Upper lobe of right lung (tissue), 1 donor: ENCODE measurements around the gene MAGI2. TPM values are rescaled to one million over a fixed set of nuclear protein-coding genes. Genes with fewer than 3 reads are reported as not detected.

Experiments
- ATAC-seq: fragments of 200-7000 bp; cut with Tn5 transposase; one replicate; pipeline ENCODE4 v1.9.1; 2020; ENCODE audit warnings: mild to moderate bottlenecking, moderate library complexity
- DNase-seq: peaks from one replicate; pipeline ENCODE4 v3.0.0-alpha.2; 2020
- H3K27ac ChIP-seq: fragments of 200-600 bp; one replicate; pipeline ENCODE4 v1.8.0; 2022
- H3K27me3 ChIP-seq: fragments of 200-600 bp; one replicate; pipeline ENCODE4 v1.8.0; 2022; ENCODE audit warnings: mild to moderate bottlenecking
- H3K36me3 ChIP-seq: fragments of 200-600 bp; one replicate; pipeline ENCODE4 v1.8.0; 2022
- H3K4me1 ChIP-seq: fragments of 200-600 bp; one replicate; pipeline ENCODE4 v1.8.0; 2022
- H3K4me3 ChIP-seq: fragments of 200-600 bp; one replicate; pipeline ENCODE4 v1.8.0; 2022; ENCODE audit warnings: mild to moderate bottlenecking
- H3K9me3 ChIP-seq: fragments of 200-600 bp; one replicate; pipeline ENCODE4 v1.8.0; 2022
- intact Hi-C: fragments of 100-400 bp; cut with DNase I; formaldehyde crosslinking; loops from one replicate; pipeline ENCODE4 v1.11.0; 2022
- total RNA-seq: library from RNA; stranded (reverse); fragmentation: NEBNext Ultra II Directional; extraction: Animal tissue kit (Norgen Biotek cat#: 25700); gene quantifications from one replicate; pipeline ENCODE4 v1.2.1, GENCODE V29; 2021
- TF ChIP-seq, protein P1 (sequence below): fragments of 200-600 bp; IDR thresholded peaks from one replicate; pipeline ENCODE4 v1.8.0; 2022; ENCODE audit warnings: antibody characterized with exemption
- donor health status: DM: no; HTN: yes; CAD: no; lungs with severe emphysema.

MAGI2 gene
- total RNA-seq, 1 donor from 2014 or later, result 12.8 TPM

GRCh38 chr7:79296553-79297320 lies 156.7 kb downstream of the MAGI2 start:
- Histone ChIP-seq H3K4me3 (no peak overlapping the region), H3K27me3 (no peaks in the 10 kb centered on the region), H3K4me1 (no peaks in the 10 kb centered on the region), H3K36me3 (no peaks in the 10 kb centered on the region), H3K9me3 (no peaks in the 10 kb centered on the region), H3K27ac (no peak overlapping the region)
- ATAC-seq (no peak), DNase-seq (no peak)
- TF ChIP-seq, protein P1, sequence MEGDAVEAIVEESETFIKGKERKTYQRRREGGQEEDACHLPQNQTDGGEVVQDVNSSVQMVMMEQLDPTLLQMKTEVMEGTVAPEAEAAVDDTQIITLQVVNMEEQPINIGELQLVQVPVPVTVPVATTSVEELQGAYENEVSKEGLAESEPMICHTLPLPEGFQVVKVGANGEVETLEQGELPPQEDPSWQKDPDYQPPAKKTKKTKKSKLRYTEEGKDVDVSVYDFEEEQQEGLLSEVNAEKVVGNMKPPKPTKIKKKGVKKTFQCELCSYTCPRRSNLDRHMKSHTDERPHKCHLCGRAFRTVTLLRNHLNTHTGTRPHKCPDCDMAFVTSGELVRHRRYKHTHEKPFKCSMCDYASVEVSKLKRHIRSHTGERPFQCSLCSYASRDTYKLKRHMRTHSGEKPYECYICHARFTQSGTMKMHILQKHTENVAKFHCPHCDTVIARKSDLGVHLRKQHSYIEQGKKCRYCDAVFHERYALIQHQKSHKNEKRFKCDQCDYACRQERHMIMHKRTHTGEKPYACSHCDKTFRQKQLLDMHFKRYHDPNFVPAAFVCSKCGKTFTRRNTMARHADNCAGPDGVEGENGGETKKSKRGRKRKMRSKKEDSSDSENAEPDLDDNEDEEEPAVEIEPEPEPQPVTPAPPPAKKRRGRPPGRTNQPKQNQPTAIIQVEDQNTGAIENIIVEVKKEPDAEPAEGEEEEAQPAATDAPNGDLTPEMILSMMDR, result no peak
- intact Hi-C loops, result no loop called here

DNA sequence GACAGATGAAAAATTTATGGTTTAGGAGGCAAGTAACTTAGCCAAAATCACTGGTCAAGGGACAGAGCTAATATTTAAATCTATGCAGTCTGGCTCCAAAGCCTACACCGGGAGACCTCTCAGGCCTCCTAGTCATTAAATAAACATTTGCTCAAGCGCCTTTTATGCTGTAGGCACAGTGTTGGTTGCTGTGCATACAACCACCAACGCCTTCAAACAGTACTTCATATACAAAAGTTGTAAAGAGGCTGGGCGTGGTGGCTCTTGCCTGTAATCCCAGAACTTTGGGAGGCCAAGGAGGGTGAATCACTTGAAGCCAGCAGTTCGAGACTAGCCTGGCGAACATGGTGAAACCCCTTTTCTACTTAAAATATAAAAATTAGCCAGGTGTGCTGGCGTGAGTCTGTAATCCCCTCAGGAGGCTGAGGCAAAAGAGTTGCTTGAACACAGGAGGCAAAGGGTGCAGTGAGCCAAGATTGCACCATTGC lies 159.8 kb downstream of the MAGI2 start:
- TF ChIP-seq, protein P1, result no peak
- peak; percentile 97 for ATAC-seq
- Histone ChIP-seq H3K4me1 (no peaks in the 10 kb centered on the region), H3K27me3 (no peaks in the 10 kb centered on the region), H3K36me3 (no peaks in the 10 kb centered on the region), H3K4me3 (no peak overlapping the region), H3K27ac (no peak overlapping the region), H3K9me3 (no peaks in the 10 kb centered on the region)
- DNase-seq, result peak; percentile 54
- intact Hi-C loops, result no loop called here

GRCh38 chr7:79292834-79293233 lies 160.6 kb downstream of the MAGI2 start:
- Histone ChIP-seq H3K4me3 (no peak overlapping the region), H3K27ac (no peak overlapping the region), H3K36me3 (no peaks in the 10 kb centered on the region), H3K9me3 (no peaks in the 10 kb centered on the region), H3K27me3 (no peaks in the 10 kb centered on the region), H3K4me1 (no peaks in the 10 kb centered on the region)
- intact Hi-C loops, result no loop called here
- ATAC-seq (no peak), DNase-seq (no peak)
- TF ChIP-seq, protein P1, result no peak

- H3K4me3 ChIP-seq, result no peak overlapping the region
- ATAC-seq (no peak), DNase-seq (no peak)
- intact Hi-C loops, result no loop called here
- no peaks in the 10 kb centered on the region for H3K9me3 ChIP-seq
- H3K27ac ChIP-seq, result no peak overlapping the region
- TF ChIP-seq, protein P1, result no peak
- H3K27me3 ChIP-seq, result no peaks in the 10 kb centered on the region
- H3K36me3 ChIP-seq, result no peaks in the 10 kb centered on the region
- H3K4me1 ChIP-seq, result no peaks in the 10 kb centered on the region
Observed at GRCh38 chr7:79291498-79291865, 162.0 kb downstream of the MAGI2 start.

DNA sequence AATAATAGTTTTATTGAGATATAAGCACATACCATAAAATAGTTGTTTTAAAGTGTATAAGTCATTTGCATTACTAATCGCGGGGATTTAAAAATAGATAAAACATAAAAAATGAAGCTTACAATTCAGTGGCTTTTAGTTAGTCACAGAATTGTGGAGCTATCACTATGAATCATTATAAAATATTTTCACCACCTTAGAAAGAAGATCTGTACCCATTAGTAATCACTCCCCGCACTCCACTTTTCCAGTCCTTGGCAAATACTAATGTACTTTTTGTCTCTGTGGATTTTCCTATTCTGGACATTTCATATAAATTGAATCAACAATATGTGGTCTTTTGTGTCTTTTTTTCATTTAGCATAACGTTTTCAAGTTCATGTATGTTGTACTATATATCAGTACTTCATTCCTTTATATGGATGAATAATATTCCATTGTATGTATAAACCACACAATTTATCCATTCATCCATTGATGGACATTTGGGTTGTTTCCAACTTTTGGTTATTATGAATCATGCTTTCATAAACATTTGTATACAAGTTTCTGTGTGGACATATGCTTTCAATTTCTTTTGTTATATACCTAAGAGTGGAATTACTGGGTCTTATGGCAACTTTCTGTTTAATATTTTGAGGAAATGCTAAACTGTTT lies 162.5 kb downstream of the MAGI2 start:
- no peak for DNase-seq
- H3K4me1 ChIP-seq, result no peaks in the 10 kb centered on the region
- no peaks in the 10 kb centered on the region for H3K36me3 ChIP-seq
- no peaks in the 10 kb centered on the region for H3K27me3 ChIP-seq
- H3K27ac ChIP-seq, result no peak overlapping the region
- H3K9me3 ChIP-seq, result no peaks in the 10 kb centered on the region
- TF ChIP-seq, protein P1, result no peak
- intact Hi-C loops, result no loop called here
- H3K4me3 ChIP-seq, result no peak overlapping the region
- ATAC-seq, result no peak
